HL-60 (cell line): ENCODE data around the gene MIAT.

ENCODE experiments used
- DNase-seq, 2 experiments: peaks; one replicate each; pipeline ENCODE4 v3.0.0-alpha.2; 2010 to 2020; ENCODE audit warnings: low read depth in 1 of 2, low spot score in 1 of 2
- H3K27ac ChIP-seq: fragments of 250-450 bp; sonication (Bioruptor Pico); replicated peaks from 2 replicates; pipeline ENCODE4 v1.5.1; 2020; ENCODE audit warnings: mild to moderate bottlenecking, moderate library complexity
- H3K27me3 ChIP-seq: fragments of 250-450 bp; sonication (Bioruptor Pico); 2 replicates; pipeline ENCODE4 v1.5.1; 2021; ENCODE audit warnings: mild to moderate bottlenecking, moderate library complexity; ENCODE audit not compliant: insufficient read depth, poor library complexity, severe bottlenecking
- H3K4me3 ChIP-seq: replicated peaks from 2 replicates; pipeline ENCODE4 v1.5.1; 2011; ENCODE audit warnings: mild to moderate bottlenecking, control low read depth, low read length; ENCODE audit not compliant: insufficient read depth
- CTCF ChIP-seq: IDR thresholded peaks from one replicate; pipeline ENCODE4 v1.5.1; 2011; ENCODE audit warnings: low read length, control low read depth, inconsistent platforms; ENCODE audit not compliant: insufficient read depth
- GABPA ChIP-seq: IDR thresholded peaks from 2 replicates; pipeline ENCODE4 v1.6.1; 2012; ENCODE audit warnings: low read depth
- POLR2AphosphoS5 ChIP-seq: IDR thresholded peaks from 2 replicates; pipeline ENCODE4 v1.6.1; 2012; ENCODE audit warnings: low read depth
- REST ChIP-seq: IDR thresholded peaks from 2 replicates; pipeline ENCODE4 v1.6.1; 2012; ENCODE audit warnings: low read depth; ENCODE audit not compliant: insufficient replicate concordance
- SPI1 ChIP-seq: IDR thresholded peaks from 2 replicates; pipeline ENCODE4 v1.6.1; 2012; ENCODE audit warnings: low read depth, mild to moderate bottlenecking, borderline replicate concordance

The MIAT gene

GRCh38 chr22:26614322-26614721 is 43.1 kb upstream of the MIAT start:
- Histone ChIP-seq H3K27me3 (no peaks in the 10 kb centered on the region), H3K4me3 (no peak overlapping the region), H3K27ac (no peak overlapping the region)
- TF ChIP-seq POLR2AphosphoS5 (no peak), REST (no peak), GABPA (no peak), CTCF (no peak), SPI1 (no peak)
- DNase-seq: no peak

- peak; percentile 36; the same call in 1 of the 2 replicates for TF ChIP-seq POLR2AphosphoS5
- no peak for TF ChIP-seq CTCF
- TF ChIP-seq SPI1: peak; percentile 53; the same call in 1 of the 2 replicates
- no peaks in the 10 kb centered on the region for H3K27me3 ChIP-seq
- H3K4me3 ChIP-seq: no peak overlapping the region
- H3K27ac ChIP-seq: no peak overlapping the region
- no peak for DNase-seq
Measured at GRCh38 chr22:26615149-26615548, 42.2 kb upstream of the MIAT start.

- TF ChIP-seq REST: no peak
- TF ChIP-seq POLR2AphosphoS5: no peak
- TF ChIP-seq CTCF: no peak
- no peak for TF ChIP-seq GABPA
- TF ChIP-seq SPI1: no peak
- Histone ChIP-seq H3K4me3 (no peak overlapping the region), H3K27me3 (no peaks in the 10 kb centered on the region), H3K27ac (no peak overlapping the region)
- DNase-seq: no peak
Measured at GRCh38 chr22:26615830-26616435, 41.5 kb upstream of the MIAT start.

- Histone ChIP-seq H3K4me3 (no peak overlapping the region), H3K27ac (no peak overlapping the region), H3K27me3 (no peaks in the 10 kb centered on the region)
- TF ChIP-seq POLR2AphosphoS5: no peak
- TF ChIP-seq REST: no peak
- TF ChIP-seq CTCF: no peak
- no peak for TF ChIP-seq GABPA
- TF ChIP-seq SPI1: no peak
- no peak for DNase-seq
Measured at GRCh38 chr22:26616650-26617049, 40.7 kb upstream of the MIAT start.
